Fibroblast of lung (primary cell): Measurements from ENCODE around the gene ANKRD27. TPM values are rescaled to one million over a fixed set of nuclear protein-coding genes. Genes with fewer than 3 reads are reported as not detected.
"Not testable (repeated sequence)": the region's sequence is repeated elsewhere in the genome, so short reads cannot be mapped to it uniquely, and the experiment has no call there.

Source experiments
- DNase-seq, 2 donors: peaks; one replicate each; pipeline versions ENCODE4 v3.0.0 to v3.0.0-alpha.2; 2010; ENCODE audit warnings: low read depth in 2 of 2
- H2AFZ ChIP-seq: 2 replicates; pipeline ENCODE4 v1.5.1; 2012; ENCODE audit warnings: low read length, control low read depth, inconsistent platforms
- H3K27ac ChIP-seq: 2 replicates; pipeline ENCODE4 v1.5.1; 2011; ENCODE audit warnings: low read length, control low read depth; ENCODE audit not compliant: insufficient read depth
- H3K27me3 ChIP-seq: 2 replicates; pipeline ENCODE4 v1.5.1; 2011; ENCODE audit warnings: mild to moderate bottlenecking, low read length; ENCODE audit not compliant: control insufficient read depth, insufficient read depth
- H3K36me3 ChIP-seq: 2 replicates; pipeline ENCODE4 v1.5.1; 2011; ENCODE audit warnings: low read length; ENCODE audit not compliant: control insufficient read depth, insufficient read depth
- H3K4me1 ChIP-seq: 2 replicates; pipeline ENCODE4 v1.5.1; 2011; ENCODE audit warnings: low read length; ENCODE audit not compliant: control insufficient read depth, insufficient read depth; ENCODE audit errors: extremely low read depth
- H3K4me2 ChIP-seq: 2 replicates; pipeline ENCODE4 v1.5.1; 2011; ENCODE audit warnings: low read length, control low read depth; ENCODE audit not compliant: insufficient read depth; ENCODE audit errors: extremely low read depth
- H3K4me3 ChIP-seq, 4 experiments: fragments of 200-600 bp in 1 of 4; sonication (generic) in 1 of 4; replicated peaks in 1 of 4; 2 replicates each; pipeline ENCODE4 v1.5.1; 2011 to 2016; ENCODE audit warnings: low read length in 4 of 4, low read depth in 3 of 4, mild to moderate bottlenecking in 3 of 4, control low read depth in 2 of 4, inconsistent platforms in 1 of 4, mixed read lengths in 1 of 4; ENCODE audit not compliant: insufficient read depth in 1 of 4; ENCODE audit errors: control extremely low read depth in 1 of 4
- H3K79me2 ChIP-seq: 2 replicates; pipeline ENCODE4 v1.5.1; 2012; ENCODE audit warnings: mild to moderate bottlenecking, low read length, inconsistent platforms; ENCODE audit not compliant: control insufficient read depth, insufficient read depth
- H3K9ac ChIP-seq: 2 replicates; pipeline ENCODE4 v1.5.1; 2011; ENCODE audit warnings: mild to moderate bottlenecking, low read length, control low read depth; ENCODE audit not compliant: insufficient read depth
- H3K9me3 ChIP-seq: 2 replicates; pipeline ENCODE4 v1.5.1; 2012; ENCODE audit warnings: low read depth, low read length; ENCODE audit not compliant: control insufficient read depth, insufficient read depth
- H4K20me1 ChIP-seq: 2 replicates; pipeline ENCODE4 v1.5.1; 2011; ENCODE audit warnings: low read length; ENCODE audit not compliant: control insufficient read depth, insufficient read depth; ENCODE audit errors: extremely low read depth
- CTCF ChIP-seq, 2 donors: IDR thresholded peaks in 1 of 2; conservative IDR thresholded peaks in 1 of 2; 1 replicate in 1 of 2; 2 replicates in 1 of 2; pipeline ENCODE4 v1.5.1; 2011 to 2012; ENCODE audit warnings: low read length in 2 of 2, control low read depth in 1 of 2, inconsistent platforms in 1 of 2, low read depth in 1 of 2, mild to moderate bottlenecking in 1 of 2
- EZH2 ChIP-seq: IDR thresholded peaks from 2 replicates; pipeline ENCODE4 v1.5.1; 2012; ENCODE audit warnings: low read length, control low read depth, mild to moderate bottlenecking; ENCODE audit errors: missing control alignments
- polyA plus RNA-seq, 2 donors: library from polyadenylated mRNA; depleted of rRNA in 1 of 2; stranded (reverse) in 1 of 2; unstranded in 1 of 2; fragments of >200 nt; gene quantifications; 2 replicates each; pipeline ENCODE4 v1.2.1, GENCODE V29; 2011 to 2012; ENCODE audit warnings: missing spikeins in 1 of 2
- total RNA-seq: library from RNA; depleted of rRNA; stranded (reverse); fragments of >200 nt; gene quantifications from 2 replicates; pipeline ENCODE4 v1.2.1, GENCODE V29; 2014

Gene ANKRD27
- total and polyA plus RNA-seq, 2 donors (not counting 1 experiment from before 2014, with no cell fraction given), result 29.7 to 38.3 TPM

GRCh38 chr19:32598022-32598421 lies 77.0 kb downstream of the ANKRD27 start:
- no peak overlapping the region for H3K9ac ChIP-seq
- peaks cover 19% of the 10 kb centered on the region for H3K36me3 ChIP-seq
- H3K4me3 ChIP-seq, result no peak overlapping the region
- H3K27ac ChIP-seq, result no peak overlapping the region
- H3K4me1 ChIP-seq, result no peaks in the 10 kb centered on the region
- DNase-seq, result no peak
- TF ChIP-seq EZH2, result no peak
- TF ChIP-seq CTCF (conservative IDR thresholded peaks at IDR 0.05 in 1 of 2, IDR thresholded peaks at IDR 0.05 in 1 of 2; ENCODE audit: low read depth in 1 of 2, low read length in 2 of 2), result no peak
- no peaks in the 10 kb centered on the region for H3K27me3 ChIP-seq
- no peak overlapping the region for H2AFZ ChIP-seq
- no peaks in the 10 kb centered on the region for H4K20me1 ChIP-seq
- no peak overlapping the region for H3K4me2 ChIP-seq
- no peaks in the 10 kb centered on the region for H3K9me3 ChIP-seq
- no peaks in the 10 kb centered on the region for H3K79me2 ChIP-seq

GRCh38 chr19:32595491-32595890 lies 79.5 kb downstream of the ANKRD27 start:
- Histone ChIP-seq H3K9me3 (no peaks in the 10 kb centered on the region), H3K4me1 (no peaks in the 10 kb centered on the region), H3K79me2 (no peaks in the 10 kb centered on the region), H3K27ac (no peak overlapping the region), H3K4me2 (no peak overlapping the region), H3K36me3 (peaks cover 17% of the 10 kb centered on the region), H3K27me3 (no peaks in the 10 kb centered on the region), H3K4me3 (no peak overlapping the region), H2AFZ (no peak overlapping the region), H3K9ac (no peak overlapping the region), H4K20me1 (no peaks in the 10 kb centered on the region)
- no peak for DNase-seq
- TF ChIP-seq EZH2, result no peak
- TF ChIP-seq CTCF (conservative IDR thresholded peaks at IDR 0.05 in 1 of 2, IDR thresholded peaks at IDR 0.05 in 1 of 2; ENCODE audit: low read depth in 1 of 2, low read length in 2 of 2), result no peak

GRCh38 chr19:32594021-32594420 lies 81.0 kb downstream of the ANKRD27 start:
- Histone ChIP-seq H3K79me2 (no peaks in the 10 kb centered on the region), H3K27me3 (no peaks in the 10 kb centered on the region), H3K36me3 (peaks cover 17% of the 10 kb centered on the region), H3K9me3 (no peaks in the 10 kb centered on the region), H3K4me2 (no peak overlapping the region), H3K4me1 (no peaks in the 10 kb centered on the region), H2AFZ (no peak overlapping the region), H4K20me1 (no peaks in the 10 kb centered on the region), H3K9ac (no peak overlapping the region), H3K4me3 (no peak overlapping the region), H3K27ac (no peak overlapping the region)
- TF ChIP-seq EZH2 (no peak), CTCF (conservative IDR thresholded peaks at IDR 0.05 in 1 of 2, IDR thresholded peaks at IDR 0.05 in 1 of 2; ENCODE audit: low read depth in 1 of 2, low read length in 2 of 2) (no peak)
- no peak for DNase-seq

- H3K27me3 ChIP-seq, H3K79me2 ChIP-seq, H3K27ac ChIP-seq, H3K36me3 ChIP-seq, H3K4me1 ChIP-seq, H4K20me1 ChIP-seq, H3K4me3 ChIP-seq, H3K4me2 ChIP-seq, H2AFZ ChIP-seq, H3K9me3 ChIP-seq, DNase-seq, H3K9ac ChIP-seq: not testable (repeated sequence)
These were observed 87.1 kb downstream of the ANKRD27 start for GRCh38 chr19:32587747-32588504.
